GM23338 (cell line): ENCODE results near the gene LAYN. TPM values are rescaled to one million over a fixed set of nuclear protein-coding genes. Genes with fewer than 3 reads are reported as not detected.

Source experiments
- ATAC-seq: fragments of 200-7000 bp; cut with Tn5 transposase; 3 replicates; pipeline ENCODE4 v1.9.1; 2020
- DNase-seq: peaks from one replicate; pipeline ENCODE4 v3.0.0-alpha.2; 2015; ENCODE audit warnings: low spot score
- H2AFZ ChIP-seq: fragments of 200-600 bp; sonication (generic); 2 replicates; pipeline ENCODE4 v1.8.0; 2016; ENCODE audit warnings: antibody characterized with exemption, mild to moderate bottlenecking, moderate library complexity
- H3F3A ChIP-seq: fragments of 200-600 bp; sonication (generic); replicated peaks from 2 replicates; pipeline ENCODE4 v1.8.0; 2017; ENCODE audit warnings: antibody characterized with exemption, mixed run types, low read depth
- H3K27ac ChIP-seq: fragments of 200-600 bp; sonication (generic); 2 replicates; pipeline ENCODE4 v1.6.1; 2016; ENCODE audit warnings: low read depth
- H3K27me3 ChIP-seq: fragments of 200-600 bp; sonication (generic); 2 replicates; pipeline ENCODE4 v1.8.0; 2016; ENCODE audit warnings: mild to moderate bottlenecking, mixed run types, moderate library complexity; ENCODE audit not compliant: insufficient read depth
- H3K36me3 ChIP-seq: fragments of 200-600 bp; sonication (generic); 2 replicates; pipeline ENCODE4 v1.8.0; 2016; ENCODE audit warnings: mild to moderate bottlenecking; ENCODE audit not compliant: insufficient read depth
- H3K4me1 ChIP-seq: fragments of 200-600 bp; sonication (generic); 2 replicates; pipeline ENCODE4 v1.8.0; 2016; ENCODE audit warnings: mild to moderate bottlenecking, moderate library complexity; ENCODE audit not compliant: insufficient read depth
- H3K4me2 ChIP-seq: fragments of 200-600 bp; sonication (generic); 2 replicates; pipeline ENCODE4 v1.7.1; 2017; ENCODE audit warnings: mixed run types
- H3K4me3 ChIP-seq: fragments of 200-600 bp; sonication (generic); 2 replicates; pipeline ENCODE4 v1.6.1; 2016; ENCODE audit warnings: mixed run types
- H3K79me2 ChIP-seq: fragments of 200-600 bp; sonication (generic); replicated peaks from 2 replicates; pipeline ENCODE4 v1.8.0; 2017; ENCODE audit warnings: mild to moderate bottlenecking; ENCODE audit not compliant: insufficient read depth
- H3K9me2 ChIP-seq: fragments of 200-600 bp; sonication (generic); 2 replicates; pipeline ENCODE4 v1.8.0; 2017; ENCODE audit not compliant: insufficient read depth
- H4K20me1 ChIP-seq: fragments of 200-600 bp; sonication (generic); replicated peaks from 2 replicates; pipeline ENCODE4 v1.8.0; 2017; ENCODE audit warnings: mild to moderate bottlenecking; ENCODE audit not compliant: insufficient read depth
- H3K27ac Mint-ChIP-seq: 2 replicates; pipeline ENCODE4 v1.8.0; 2020; ENCODE audit warnings: inconsistent platforms, mild to moderate bottlenecking, moderate library complexity, mixed read lengths
- H3K27me3 Mint-ChIP-seq: 3 replicates; pipeline ENCODE4 v1.8.0; 2022; ENCODE audit warnings: low read depth, mild to moderate bottlenecking, moderate library complexity, mixed read lengths, inconsistent platforms; ENCODE audit not compliant: insufficient read depth, poor library complexity
- H3K36me3 Mint-ChIP-seq: 3 replicates; pipeline ENCODE4 v1.8.0; 2021; ENCODE audit warnings: low read depth, mild to moderate bottlenecking, inconsistent platforms, moderate library complexity, mixed read lengths
- H3K4me1 Mint-ChIP-seq: 3 replicates; pipeline ENCODE4 v1.8.0; 2020; ENCODE audit warnings: mild to moderate bottlenecking, inconsistent platforms, mixed read lengths
- H3K4me3 Mint-ChIP-seq: 3 replicates; pipeline ENCODE4 v1.8.0; 2021; ENCODE audit warnings: moderate library complexity, mild to moderate bottlenecking, inconsistent platforms, mixed read lengths
- H3K9me3 Mint-ChIP-seq: 3 replicates; pipeline ENCODE4 v1.8.0; 2020; ENCODE audit warnings: moderate library complexity, mild to moderate bottlenecking, inconsistent platforms, mixed read lengths
- CREB1 ChIP-seq: fragments of 250-450 bp; sonication (Bioruptor Pico); IDR thresholded peaks from 2 replicates; pipeline ENCODE4 v1.5.0; 2020; ENCODE audit warnings: low read depth, mild to moderate bottlenecking, moderate library complexity
- EZH2 ChIP-seq: fragments of 200-600 bp; sonication (generic); IDR thresholded peaks from one replicate; pipeline ENCODE4 v1.8.0; 2017; ENCODE audit warnings: antibody characterized with exemption, mild to moderate bottlenecking, low read depth; ENCODE audit not compliant: unreplicated experiment
- EZH2phosphoT487 ChIP-seq: fragments of 200-600 bp; sonication (generic); IDR thresholded peaks from one replicate; pipeline ENCODE4 v1.8.1; 2018; ENCODE audit warnings: antibody characterized with exemption; ENCODE audit not compliant: unreplicated experiment
- NANOG ChIP-seq: IDR thresholded peaks from 2 replicates; pipeline ENCODE4 v1.6.1; 2016; ENCODE audit warnings: antibody characterized with exemption, borderline replicate concordance
- POLR2AphosphoS5 ChIP-seq: IDR thresholded peaks from 2 replicates; pipeline ENCODE4 v1.6.1; 2016; ENCODE audit warnings: antibody characterized with exemption, low read depth
- STAT1 ChIP-seq: IDR thresholded peaks from one replicate; pipeline ENCODE4 v1.6.1; 2016; ENCODE audit warnings: antibody characterized with exemption; ENCODE audit not compliant: unreplicated experiment
- ZNF114 ChIP-seq: fragments of 250-450 bp; sonication (Bioruptor Pico); IDR thresholded peaks from 2 replicates; pipeline ENCODE4 v1.5.0; 2020; ENCODE audit warnings: mild to moderate bottlenecking, moderate library complexity
- polyA plus RNA-seq: library from polyadenylated mRNA; unstranded; fragments of >200 nt; fragmentation: Nextera tagmentation; extraction: Ambion mirVana; gene quantifications from 2 replicates; pipeline ENCODE4 v1.2.1, GENCODE V29; 2016
- total RNA-seq: library from RNA; depleted of rRNA; stranded (reverse); fragments of >200 nt; shearing (Covaris generic); gene quantifications from 2 replicates; pipeline ENCODE4 v1.2.3, GENCODE V29; 2014
- TF ChIP-seq, protein P1 (sequence below), 2 experiments: fragments of 200-600 bp in 1 of 2; sonication (generic) in 1 of 2; conservative IDR thresholded peaks; 2 replicates each; pipeline versions ENCODE4 v1.5.1 to v1.6.1; 2016 to 2017; ENCODE audit warnings: antibody characterized with exemption in 2 of 2, low read depth in 2 of 2, mild to moderate bottlenecking in 2 of 2, moderate library complexity in 1 of 2
- TF ChIP-seq, protein P2 (sequence below): IDR thresholded peaks from one replicate; pipeline ENCODE4 v1.6.1; 2018; ENCODE audit warnings: antibody characterized with exemption; ENCODE audit not compliant: unreplicated experiment

Gene LAYN
- total and polyA plus RNA-seq, 2 experiments from 2014 or later = 6.8 to 7.9 TPM

DNA sequence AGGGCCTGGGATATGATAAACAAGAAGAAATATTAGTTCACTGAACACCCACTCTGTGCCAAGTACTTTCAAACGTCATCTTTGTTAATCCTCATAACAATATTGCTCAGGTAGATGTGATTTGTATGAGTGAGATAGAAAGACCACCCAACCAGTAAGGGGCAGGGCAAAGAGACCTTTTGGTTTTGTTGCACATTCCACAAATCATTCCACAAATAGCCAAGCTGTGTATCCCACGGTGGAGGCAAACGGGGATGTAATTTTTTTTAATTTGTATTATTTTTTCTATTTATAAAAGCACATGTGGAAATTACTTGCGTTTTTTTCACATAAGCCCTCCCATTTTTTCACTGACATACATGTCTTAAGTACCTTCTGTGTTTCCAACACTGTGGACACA is 29.0 kb downstream of the LAYN start (continued):
- TF ChIP-seq STAT1 = no peak
- no peak for TF ChIP-seq EZH2
- TF ChIP-seq, protein P1, sequence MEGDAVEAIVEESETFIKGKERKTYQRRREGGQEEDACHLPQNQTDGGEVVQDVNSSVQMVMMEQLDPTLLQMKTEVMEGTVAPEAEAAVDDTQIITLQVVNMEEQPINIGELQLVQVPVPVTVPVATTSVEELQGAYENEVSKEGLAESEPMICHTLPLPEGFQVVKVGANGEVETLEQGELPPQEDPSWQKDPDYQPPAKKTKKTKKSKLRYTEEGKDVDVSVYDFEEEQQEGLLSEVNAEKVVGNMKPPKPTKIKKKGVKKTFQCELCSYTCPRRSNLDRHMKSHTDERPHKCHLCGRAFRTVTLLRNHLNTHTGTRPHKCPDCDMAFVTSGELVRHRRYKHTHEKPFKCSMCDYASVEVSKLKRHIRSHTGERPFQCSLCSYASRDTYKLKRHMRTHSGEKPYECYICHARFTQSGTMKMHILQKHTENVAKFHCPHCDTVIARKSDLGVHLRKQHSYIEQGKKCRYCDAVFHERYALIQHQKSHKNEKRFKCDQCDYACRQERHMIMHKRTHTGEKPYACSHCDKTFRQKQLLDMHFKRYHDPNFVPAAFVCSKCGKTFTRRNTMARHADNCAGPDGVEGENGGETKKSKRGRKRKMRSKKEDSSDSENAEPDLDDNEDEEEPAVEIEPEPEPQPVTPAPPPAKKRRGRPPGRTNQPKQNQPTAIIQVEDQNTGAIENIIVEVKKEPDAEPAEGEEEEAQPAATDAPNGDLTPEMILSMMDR (conservative IDR thresholded peaks at IDR 0.05; ENCODE audit: low read depth in 2 of 2) = no peak
- no peak for TF ChIP-seq ZNF114 (CRISPR knock-in tag)
- TF ChIP-seq EZH2phosphoT487 = no peak

DNA sequence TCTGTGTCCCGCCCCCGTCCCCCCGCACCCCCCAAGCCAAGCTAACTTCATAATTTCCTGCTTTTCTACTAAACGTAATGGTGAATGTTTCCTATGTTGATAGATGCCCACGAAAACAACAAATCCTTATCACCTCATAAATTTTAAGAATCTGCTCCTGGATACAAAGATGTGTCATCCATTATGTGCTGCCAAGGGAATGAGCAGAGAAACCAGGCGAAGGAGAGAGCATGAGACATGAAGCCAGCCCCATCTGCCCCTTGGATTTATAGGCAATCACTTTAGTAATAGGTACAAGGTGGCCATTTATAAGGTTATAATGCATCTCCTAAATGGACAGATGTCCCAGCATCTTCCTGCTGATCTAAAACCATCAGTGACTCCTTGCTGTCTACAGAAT is 30.3 kb downstream of the LAYN start:
- no peaks in the 10 kb centered on the region for H3K36me3 Mint-ChIP-seq
- peaks cover 18% of the 10 kb centered on the region; the same call in 2 of the 3 replicates for H3K4me1 Mint-ChIP-seq
- DNase-seq (no peak), ATAC-seq (no peak)
- H3K4me2 ChIP-seq = no peak overlapping the region
- no peaks in the 10 kb centered on the region for H3K79me2 ChIP-seq
- no peak overlapping the region for H3K4me3 Mint-ChIP-seq
- H3K4me1 ChIP-seq = peaks cover 19% of the 10 kb centered on the region
- no peaks in the 10 kb centered on the region for H3K9me3 Mint-ChIP-seq
- H3F3A ChIP-seq = no peaks in the 10 kb centered on the region
- no peaks in the 10 kb centered on the region for H3K27me3 ChIP-seq
- TF ChIP-seq STAT1 (no peak), CREB1 (no peak), EZH2 (no peak), ZNF114 (CRISPR knock-in tag) (no peak), NANOG (no peak), POLR2AphosphoS5 (no peak)
- TF ChIP-seq, protein P2, sequence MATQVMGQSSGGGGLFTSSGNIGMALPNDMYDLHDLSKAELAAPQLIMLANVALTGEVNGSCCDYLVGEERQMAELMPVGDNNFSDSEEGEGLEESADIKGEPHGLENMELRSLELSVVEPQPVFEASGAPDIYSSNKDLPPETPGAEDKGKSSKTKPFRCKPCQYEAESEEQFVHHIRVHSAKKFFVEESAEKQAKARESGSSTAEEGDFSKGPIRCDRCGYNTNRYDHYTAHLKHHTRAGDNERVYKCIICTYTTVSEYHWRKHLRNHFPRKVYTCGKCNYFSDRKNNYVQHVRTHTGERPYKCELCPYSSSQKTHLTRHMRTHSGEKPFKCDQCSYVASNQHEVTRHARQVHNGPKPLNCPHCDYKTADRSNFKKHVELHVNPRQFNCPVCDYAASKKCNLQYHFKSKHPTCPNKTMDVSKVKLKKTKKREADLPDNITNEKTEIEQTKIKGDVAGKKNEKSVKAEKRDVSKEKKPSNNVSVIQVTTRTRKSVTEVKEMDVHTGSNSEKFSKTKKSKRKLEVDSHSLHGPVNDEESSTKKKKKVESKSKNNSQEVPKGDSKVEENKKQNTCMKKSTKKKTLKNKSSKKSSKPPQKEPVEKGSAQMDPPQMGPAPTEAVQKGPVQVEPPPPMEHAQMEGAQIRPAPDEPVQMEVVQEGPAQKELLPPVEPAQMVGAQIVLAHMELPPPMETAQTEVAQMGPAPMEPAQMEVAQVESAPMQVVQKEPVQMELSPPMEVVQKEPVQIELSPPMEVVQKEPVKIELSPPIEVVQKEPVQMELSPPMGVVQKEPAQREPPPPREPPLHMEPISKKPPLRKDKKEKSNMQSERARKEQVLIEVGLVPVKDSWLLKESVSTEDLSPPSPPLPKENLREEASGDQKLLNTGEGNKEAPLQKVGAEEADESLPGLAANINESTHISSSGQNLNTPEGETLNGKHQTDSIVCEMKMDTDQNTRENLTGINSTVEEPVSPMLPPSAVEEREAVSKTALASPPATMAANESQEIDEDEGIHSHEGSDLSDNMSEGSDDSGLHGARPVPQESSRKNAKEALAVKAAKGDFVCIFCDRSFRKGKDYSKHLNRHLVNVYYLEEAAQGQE = no peak
- no peak overlapping the region for H3K27ac Mint-ChIP-seq
- H3K4me3 ChIP-seq = no peak overlapping the region
- no peak overlapping the region for H3K27ac ChIP-seq
- no peak overlapping the region for H2AFZ ChIP-seq
- H3K27me3 Mint-ChIP-seq = no peaks in the 10 kb centered on the region
- H4K20me1 ChIP-seq = no peaks in the 10 kb centered on the region
- no peaks in the 10 kb centered on the region for H3K9me2 ChIP-seq
- no peaks in the 10 kb centered on the region for H3K36me3 ChIP-seq
